ENCODE results near the gene ANTKMT.

The ANTKMT gene

GRCh38 chr16:770411-770810 is 49.5 kb downstream of the ANTKMT start:
- Histone ChIP-seq H3K9me3 (ENCODE audit: low read depth, low read length) (no peaks in the 10 kb centered on the region), H3K4me3 (no peak overlapping the region), H3K27ac (no peak overlapping the region), H3K9ac (ENCODE audit: insufficient read length) (no peak overlapping the region), H3K36me3 (ENCODE audit: insufficient read depth, low read length) (no peaks in the 10 kb centered on the region)
- no peak for TF ChIP-seq EZH2 (IDR thresholded peaks at IDR 0.05)
- no peak for TF ChIP-seq FOXP2 (optimal IDR thresholded peaks at IDR 0.05; ENCODE audit: control extremely low read depth, extremely low read length, insufficient read depth)
- TF ChIP-seq POLR2AphosphoS5 (IDR thresholded peaks at IDR 0.05; ENCODE audit: borderline replicate concordance, low read depth, low read length) = no peak
- no peak for DNase-seq (ENCODE audit: low read depth, low spot score)
